Smooth muscle cell (in vitro differentiated cells): ENCODE measurements around the gene NLRP10. TPM values are rescaled to one million over a fixed set of nuclear protein-coding genes. Genes with fewer than 3 reads are reported as not detected.

Experiments
- DNase-seq: peaks from one replicate; lab custom pipeline; 2025; ENCODE audit not compliant: unreplicated experiment; lab: John Stamatoyannopoulos, UW
- H2AFZ ChIP-seq: fragments of 200-600 bp; sonication (generic); 2 replicates; pipeline ENCODE4 v1.6.0; 2016; ENCODE audit warnings: antibody characterized with exemption, low read depth, mild to moderate bottlenecking
- H3F3A ChIP-seq: fragments of 200-600 bp; sonication (generic); 2 replicates; pipeline ENCODE4 v1.6.0; 2017; ENCODE audit warnings: antibody characterized with exemption, low read depth
- H3K27ac ChIP-seq: fragments of 200-600 bp; sonication (generic); 2 replicates; pipeline ENCODE4 v1.5.1; 2016; ENCODE audit warnings: low read depth, mild to moderate bottlenecking
- H3K27me3 ChIP-seq: fragments of 200-600 bp; sonication (generic); 2 replicates; pipeline ENCODE4 v1.6.1; 2016; ENCODE audit warnings: low read depth, mild to moderate bottlenecking
- H3K36me3 ChIP-seq: fragments of 200-600 bp; sonication (generic); 2 replicates; pipeline ENCODE4 v1.5.1; 2016; ENCODE audit warnings: low read depth
- H3K4me1 ChIP-seq: fragments of 200-600 bp; sonication (generic); 2 replicates; pipeline ENCODE4 v1.5.1; 2016; ENCODE audit warnings: low read depth
- H3K4me2 ChIP-seq: fragments of 200-600 bp; sonication (generic); 2 replicates; pipeline ENCODE4 v1.6.0; 2016; ENCODE audit warnings: mild to moderate bottlenecking
- H3K4me3 ChIP-seq: fragments of 200-600 bp; sonication (generic); 2 replicates; pipeline ENCODE4 v1.5.1; 2016; ENCODE audit warnings: mild to moderate bottlenecking
- H3K79me2 ChIP-seq: fragments of 200-600 bp; sonication (generic); 2 replicates; pipeline ENCODE4 v1.6.0; 2016; ENCODE audit warnings: low read depth, mild to moderate bottlenecking
- H3K9ac ChIP-seq: fragments of 200-600 bp; sonication (generic); 2 replicates; pipeline ENCODE4 v1.6.0; 2016; ENCODE audit warnings: low read depth
- H3K9me3 ChIP-seq: fragments of 200-600 bp; sonication (generic); replicated peaks from 2 replicates; pipeline ENCODE4 v1.5.1; 2016; ENCODE audit warnings: low read depth
- H4K20me1 ChIP-seq: fragments of 200-600 bp; sonication (generic); 2 replicates; pipeline ENCODE4 v1.6.0; 2016; ENCODE audit warnings: low read depth
- CTCF ChIP-seq: fragments of 200-600 bp; sonication (generic); IDR thresholded peaks from 2 replicates; pipeline ENCODE4 v1.5.1; 2017; ENCODE audit warnings: borderline replicate concordance, mild to moderate bottlenecking, antibody characterized with exemption; ENCODE audit not compliant: insufficient read depth, poor library complexity, severe bottlenecking
- WGBS: methylation state at CpG from one replicate; pipeline ENCODE4 v1.1.7; 2016; ENCODE audit warnings: low lambda C conversion rate; 5-methylcytosine and 5-hydroxymethylcytosine counted together
- polyA plus RNA-seq: library from polyadenylated mRNA; unstranded; fragments of >200 nt; fragmentation: Nextera tagmentation; extraction: Ambion mirVana; gene quantifications from 2 replicates; pipeline ENCODE4 v1.2.1, GENCODE V29; 2016
- total RNA-seq: library from RNA; depleted of rRNA; stranded (reverse); fragments of >200 nt; gene quantifications from 2 replicates; pipeline ENCODE4 v1.2.3, GENCODE V29; 2014

NLRP10 gene
- total and polyA plus RNA-seq, 2 experiments from 2014 or later, result 0.59 to 0.81 TPM

- no peaks in the 10 kb centered on the region for H3K27me3 ChIP-seq
- no peak for TF ChIP-seq CTCF
- no peaks in the 10 kb centered on the region for H3K4me1 ChIP-seq
- no peak overlapping the region for H3K4me3 ChIP-seq
- WGBS, result 92% methylated on average over 1 of the region's 1 CpG
- no peaks in the 10 kb centered on the region for H3K36me3 ChIP-seq
- H3K79me2 ChIP-seq, result no peaks in the 10 kb centered on the region
- no peaks in the 10 kb centered on the region for H4K20me1 ChIP-seq
- no peak overlapping the region for H3K27ac ChIP-seq
- DNase-seq, result no peak
- H3F3A ChIP-seq, result no peaks in the 10 kb centered on the region
- H3K9ac ChIP-seq, result no peak overlapping the region
- no peaks in the 10 kb centered on the region for H3K9me3 ChIP-seq
- H3K4me2 ChIP-seq, result no peak overlapping the region
- H2AFZ ChIP-seq, result no peak overlapping the region
Observed at GRCh38 chr11:7967097-7967496, 1.9 kb upstream of the NLRP10 start.

- H3K4me1 ChIP-seq, result no peaks in the 10 kb centered on the region
- H3K4me3 ChIP-seq, result no peak overlapping the region
- DNase-seq, result no peak
Observed at GRCh38 chr11:7964873-7965272, 374 bp downstream of the NLRP10 start.

GRCh38 chr11:7964261-7964660 lies 986 bp downstream of the NLRP10 start:
- no peaks in the 10 kb centered on the region for H3F3A ChIP-seq
- H2AFZ ChIP-seq, result no peak overlapping the region
- WGBS, result 88% methylated on average over 3 of the region's 3 CpGs
- H3K79me2 ChIP-seq, result no peaks in the 10 kb centered on the region
- no peaks in the 10 kb centered on the region for H3K4me1 ChIP-seq
- H3K4me2 ChIP-seq, result no peak overlapping the region
- no peak overlapping the region for H3K27ac ChIP-seq
- no peaks in the 10 kb centered on the region for H3K9me3 ChIP-seq
- no peaks in the 10 kb centered on the region for H3K36me3 ChIP-seq
- no peak for DNase-seq
- no peak overlapping the region for H3K4me3 ChIP-seq
- no peak for TF ChIP-seq CTCF
- no peak overlapping the region for H3K9ac ChIP-seq
- H4K20me1 ChIP-seq, result no peaks in the 10 kb centered on the region
- no peaks in the 10 kb centered on the region for H3K27me3 ChIP-seq

More at GRCh38 chr11:7964873-7965272, 374 bp downstream of the NLRP10 start:
- Histone ChIP-seq H4K20me1 (no peaks in the 10 kb centered on the region), H3K79me2 (no peaks in the 10 kb centered on the region), H2AFZ (no peak overlapping the region), H3F3A (no peaks in the 10 kb centered on the region), H3K9me3 (no peaks in the 10 kb centered on the region), H3K27ac (peak overlapping the region; percentile 28), H3K4me2 (no peak overlapping the region), H3K27me3 (no peaks in the 10 kb centered on the region), H3K9ac (no peak overlapping the region), H3K36me3 (no peaks in the 10 kb centered on the region)
- no peak for TF ChIP-seq CTCF

- Histone ChIP-seq H3K36me3 (no peaks in the 10 kb centered on the region), H3K79me2 (no peaks in the 10 kb centered on the region), H3K4me3 (no peak overlapping the region), H3F3A (no peaks in the 10 kb centered on the region), H2AFZ (no peak overlapping the region), H3K9ac (no peak overlapping the region), H3K27me3 (no peaks in the 10 kb centered on the region), H3K9me3 (no peaks in the 10 kb centered on the region), H3K4me1 (no peaks in the 10 kb centered on the region), H3K4me2 (no peak overlapping the region), H4K20me1 (no peaks in the 10 kb centered on the region), H3K27ac (no peak overlapping the region)
- TF ChIP-seq CTCF, result no peak
- WGBS, result 89% methylated on average over 1 of the region's 1 CpG
- no peak for DNase-seq
Observed at GRCh38 chr11:7955191-7955590, 10.1 kb downstream of the NLRP10 start.
